ENCODE measurements around the gene NCK2.

The NCK2 gene

GRCh38 chr2:105887256-105887655 lies 142.5 kb downstream of the NCK2 start:
- peaks cover 2 to 10% (median 6%) of the 10 kb centered on the region in 3 donors for H3K36me3 ChIP-seq
- no peaks in the 10 kb centered on the region for H3K27me3 ChIP-seq
- peak overlapping the region; percentile 33 to 52 for H3K27ac ChIP-seq
- intact Hi-C loops (cut with DNase I; ENCODE audit: low total_unique reads): no loop called here
- DNase-seq: no peak
- peaks cover 0 to 86% (median 24%) of the 10 kb centered on the region in 4 donors for H3K4me1 ChIP-seq
- no peak for TF ChIP-seq CTCF (IDR thresholded peaks at IDR 0.05)
- H3K4me3 ChIP-seq: no peak overlapping the region
- peaks cover 0 to 5% (median 0%) of the 10 kb centered on the region in 3 donors for H3K9me3 ChIP-seq

DNA sequence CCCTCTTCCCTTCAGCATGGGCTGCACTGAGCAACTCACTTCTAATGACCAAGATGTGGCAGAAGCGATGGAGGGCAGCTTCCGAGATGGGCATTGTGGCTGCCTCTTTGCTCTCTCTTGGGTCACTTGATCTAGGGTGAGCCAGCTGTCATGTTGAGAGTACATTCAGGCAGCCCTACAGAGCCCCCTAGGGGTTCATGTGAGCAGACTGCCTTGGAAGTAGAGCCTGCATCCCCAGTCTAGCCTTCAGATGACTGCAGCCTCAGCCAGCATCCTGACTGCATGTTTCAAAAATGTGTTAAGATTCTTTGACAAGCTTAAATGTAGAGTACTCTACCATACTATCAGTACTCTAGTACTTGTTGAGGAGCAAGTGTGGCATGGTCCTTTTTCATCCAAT lies 143.9 kb downstream of the NCK2 start:
- Histone ChIP-seq H3K4me3 (no peak overlapping the region), H3K27ac (peak overlapping the region in 1 of 2 donors; percentile 33), H3K27me3 (no peaks in the 10 kb centered on the region), H3K4me1 (peaks cover 0 to 80% (median 24%) of the 10 kb centered on the region in 4 donors), H3K36me3 (peaks cover 9 to 14% (median 9%) of the 10 kb centered on the region in 3 donors), H3K9me3 (peaks cover 0 to 5% (median 0%) of the 10 kb centered on the region in 3 donors)
- intact Hi-C loops (cut with DNase I; ENCODE audit: low total_unique reads): no loop called here
- DNase-seq: no peak
- TF ChIP-seq CTCF (IDR thresholded peaks at IDR 0.05): no peak

GRCh38 chr2:105889046-105889445 lies 144.3 kb downstream of the NCK2 start:
- intact Hi-C loops (cut with DNase I; ENCODE audit: low total_unique reads): no loop called here

GRCh38 chr2:105890111-105890510 lies 145.4 kb downstream of the NCK2 start:
- no peak for TF ChIP-seq CTCF (IDR thresholded peaks at IDR 0.05)
- peaks cover 14 to 23% (median 15%) of the 10 kb centered on the region in 3 donors for H3K36me3 ChIP-seq
- intact Hi-C loops (cut with DNase I; ENCODE audit: low total_unique reads): no loop called here
- no peak for DNase-seq
- H3K4me1 ChIP-seq: peaks cover 0 to 71% (median 15%) of the 10 kb centered on the region in 4 donors
- no peak overlapping the region for H3K4me3 ChIP-seq
- H3K27ac ChIP-seq: peak overlapping the region in 1 of 2 donors; percentile 33
- no peaks in the 10 kb centered on the region for H3K27me3 ChIP-seq
- H3K9me3 ChIP-seq: peaks cover 0 to 5% (median 0%) of the 10 kb centered on the region in 3 donors

More at GRCh38 chr2:105889046-105889445, 144.3 kb downstream of the NCK2 start:
- no peak for DNase-seq
- Histone ChIP-seq H3K4me1 (peaks cover 0 to 76% (median 22%) of the 10 kb centered on the region in 4 donors), H3K27me3 (no peaks in the 10 kb centered on the region), H3K27ac (peak overlapping the region in 1 of 2 donors; percentile 33), H3K36me3 (peaks cover 10 to 14% (median 13%) of the 10 kb centered on the region in 3 donors), H3K9me3 (peaks cover 0 to 5% (median 0%) of the 10 kb centered on the region in 3 donors), H3K4me3 (no peak overlapping the region)
- TF ChIP-seq CTCF (IDR thresholded peaks at IDR 0.05): no peak

- DNase-seq: no peak
- intact Hi-C loops (cut with DNase I; ENCODE audit: low total_unique reads): no loop called here
- Histone ChIP-seq H3K9me3 (peaks cover 0 to 5% (median 0%) of the 10 kb centered on the region in 3 donors), H3K4me1 (peaks cover 0 to 64% (median 12%) of the 10 kb centered on the region in 4 donors), H3K36me3 (peaks cover 14 to 23% (median 16%) of the 10 kb centered on the region in 3 donors), H3K4me3 (no peak overlapping the region), H3K27ac (no peak overlapping the region), H3K27me3 (no peaks in the 10 kb centered on the region)
- TF ChIP-seq CTCF (IDR thresholded peaks at IDR 0.05): no peak
These were observed 146.1 kb downstream of the NCK2 start for GRCh38 chr2:105890856-105891255.

All from tibial artery (tissue), 4 donors.